ENCODE results near the gene ATP6V1A. TPM values are rescaled to one million over a fixed set of nuclear protein-coding genes. Genes with fewer than 3 reads are reported as not detected.

ATP6V1A gene
- total and polyA plus RNA-seq, 8 donors = 4.3 to 75.6 (median 13.0) TPM

DNA sequence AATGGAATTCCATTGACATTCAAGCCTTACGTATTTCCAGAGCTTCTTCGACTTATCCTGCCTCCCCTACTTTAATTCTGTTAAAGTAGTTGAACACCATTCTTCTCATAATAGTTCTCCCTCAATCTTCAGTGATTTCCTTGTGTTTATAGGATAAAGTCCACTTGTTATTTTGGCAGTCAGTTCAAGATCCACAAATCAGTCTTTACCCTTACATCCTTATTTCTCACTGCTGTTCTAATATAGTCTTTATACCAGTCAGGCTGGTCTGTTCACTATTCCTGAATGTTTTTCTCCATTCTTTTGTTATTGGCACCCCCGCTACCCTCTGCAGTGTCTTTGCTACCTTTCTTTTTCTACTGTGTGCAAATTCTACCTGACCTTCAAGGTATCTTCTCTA, 29.7 kb downstream of the ATP6V1A start:
- Histone ChIP-seq H3K27ac (no peak overlapping the region), H3K4me3 (no peak overlapping the region), H3K4me1 (peaks cover 0 to 28% (median 8%) of the 10 kb centered on the region in 4 donors), H3K36me3 (peaks cover 0 to 25% (median 14%) of the 10 kb centered on the region in 4 donors), H3K27me3 (no peaks in the 10 kb centered on the region), H3K9me3 (no peaks in the 10 kb centered on the region)
- 50 to 69% (median 60%) methylated on average over 3 of the region's 3 CpGs for WGBS, 5 donors
- TF ChIP-seq, protein P1, sequence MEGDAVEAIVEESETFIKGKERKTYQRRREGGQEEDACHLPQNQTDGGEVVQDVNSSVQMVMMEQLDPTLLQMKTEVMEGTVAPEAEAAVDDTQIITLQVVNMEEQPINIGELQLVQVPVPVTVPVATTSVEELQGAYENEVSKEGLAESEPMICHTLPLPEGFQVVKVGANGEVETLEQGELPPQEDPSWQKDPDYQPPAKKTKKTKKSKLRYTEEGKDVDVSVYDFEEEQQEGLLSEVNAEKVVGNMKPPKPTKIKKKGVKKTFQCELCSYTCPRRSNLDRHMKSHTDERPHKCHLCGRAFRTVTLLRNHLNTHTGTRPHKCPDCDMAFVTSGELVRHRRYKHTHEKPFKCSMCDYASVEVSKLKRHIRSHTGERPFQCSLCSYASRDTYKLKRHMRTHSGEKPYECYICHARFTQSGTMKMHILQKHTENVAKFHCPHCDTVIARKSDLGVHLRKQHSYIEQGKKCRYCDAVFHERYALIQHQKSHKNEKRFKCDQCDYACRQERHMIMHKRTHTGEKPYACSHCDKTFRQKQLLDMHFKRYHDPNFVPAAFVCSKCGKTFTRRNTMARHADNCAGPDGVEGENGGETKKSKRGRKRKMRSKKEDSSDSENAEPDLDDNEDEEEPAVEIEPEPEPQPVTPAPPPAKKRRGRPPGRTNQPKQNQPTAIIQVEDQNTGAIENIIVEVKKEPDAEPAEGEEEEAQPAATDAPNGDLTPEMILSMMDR (IDR thresholded peaks at IDR 0.05) = no peak
- TF ChIP-seq POLR2AphosphoS5 (IDR thresholded peaks at IDR 0.05) (no peak), POLR2A (IDR thresholded peaks at IDR 0.05) (no peak), EP300 (IDR thresholded peaks at IDR 0.05) (no peak)
- intact Hi-C loops (cut with DNase I; ENCODE audit: low total_unique reads) = no loop called here
- DNase-seq = no peak

DNA sequence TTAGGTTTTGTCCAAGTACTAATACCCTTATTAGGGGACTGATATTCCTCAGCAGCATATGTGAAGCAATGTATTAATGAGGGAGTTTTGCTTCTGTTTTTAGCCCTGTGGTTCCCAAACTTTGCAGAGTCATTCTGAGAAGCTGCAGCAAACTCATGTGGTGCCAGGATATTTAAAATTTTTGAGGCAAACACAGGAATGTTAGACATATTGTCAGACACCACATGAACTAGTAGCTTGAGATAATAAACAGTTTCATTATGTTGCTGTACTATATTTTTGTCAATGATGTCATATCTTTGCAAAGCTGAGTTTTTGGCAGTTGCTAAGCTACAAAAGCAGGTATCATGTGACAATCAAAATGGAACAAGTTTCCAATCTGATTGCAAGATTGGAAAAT, 36.6 kb downstream of the ATP6V1A start:
- Histone ChIP-seq H3K9me3 (no peaks in the 10 kb centered on the region), H3K4me3 (no peak overlapping the region), H3K27ac (peak overlapping the region in 1 of 5 donors; percentile 20), H3K36me3 (peaks cover 16 to 62% (median 49%) of the 10 kb centered on the region in 4 donors), H3K4me1 (peaks cover 3 to 12% (median 12%) of the 10 kb centered on the region in 4 donors), H3K27me3 (no peaks in the 10 kb centered on the region)
- no peak for TF ChIP-seq POLR2A (IDR thresholded peaks at IDR 0.05)
- no peak for TF ChIP-seq EP300 (IDR thresholded peaks at IDR 0.05)
- TF ChIP-seq POLR2AphosphoS5 (IDR thresholded peaks at IDR 0.05) = no peak
- TF ChIP-seq, protein P1 (IDR thresholded peaks at IDR 0.05) = no peak
- intact Hi-C loops (cut with DNase I; ENCODE audit: low total_unique reads) = no loop called here
- DNase-seq = peak in 1 of 2 donors; percentile 17

DNA sequence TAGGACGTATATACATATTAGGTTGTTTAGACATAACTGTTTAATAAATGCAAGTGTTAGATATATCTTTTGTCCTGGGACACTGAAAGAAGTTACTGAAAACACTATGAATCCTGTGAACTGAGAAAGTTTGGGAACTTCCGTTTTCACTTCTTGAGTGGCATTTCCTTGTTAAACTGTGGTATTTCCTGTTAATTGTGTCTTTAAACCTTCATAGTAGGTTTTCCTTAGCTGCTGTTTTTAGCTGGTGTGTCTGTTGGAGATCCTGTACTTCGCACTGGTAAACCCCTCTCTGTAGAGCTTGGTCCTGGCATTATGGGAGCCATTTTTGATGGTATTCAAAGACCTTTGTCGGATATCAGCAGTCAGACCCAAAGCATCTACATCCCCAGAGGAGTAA, 37.1 kb downstream of the ATP6V1A start:
- 63 to 85% (median 80%) methylated on average over 4 of the region's 4 CpGs for WGBS, 5 donors
- DNase-seq = no peak
- TF ChIP-seq, protein P1 (IDR thresholded peaks at IDR 0.05) = no peak
- TF ChIP-seq EP300 (IDR thresholded peaks at IDR 0.05) (no peak), POLR2AphosphoS5 (IDR thresholded peaks at IDR 0.05) (no peak), POLR2A (IDR thresholded peaks at IDR 0.05) (no peak)
- peaks cover 3 to 12% (median 12%) of the 10 kb centered on the region in 4 donors for H3K4me1 ChIP-seq
- peaks cover 21 to 67% (median 54%) of the 10 kb centered on the region in 4 donors for H3K36me3 ChIP-seq
- no peak overlapping the region for H3K4me3 ChIP-seq
- H3K27ac ChIP-seq = peak overlapping the region in 1 of 5 donors; percentile 42
- no peaks in the 10 kb centered on the region for H3K9me3 ChIP-seq
- intact Hi-C loops (cut with DNase I; ENCODE audit: low total_unique reads) = no loop called here
- no peaks in the 10 kb centered on the region for H3K27me3 ChIP-seq

DNA sequence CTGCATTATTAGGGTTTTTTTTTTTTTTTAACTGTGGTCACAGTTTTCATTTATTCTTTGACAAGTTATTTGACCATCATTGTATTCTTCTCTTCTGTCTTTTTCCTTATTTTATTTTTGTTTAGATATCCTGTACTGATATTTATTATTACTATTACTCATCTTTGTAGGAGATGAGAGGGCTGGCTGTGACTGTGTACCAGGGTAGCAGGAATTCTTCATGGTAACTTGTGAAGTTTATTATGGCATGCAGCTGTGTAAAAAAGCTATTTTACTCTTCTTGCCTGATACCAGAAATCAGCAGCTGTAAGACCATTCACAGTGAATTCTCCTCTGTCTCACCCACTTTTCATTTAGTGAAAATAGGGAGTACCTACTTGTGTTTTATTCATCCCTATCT, 44.5 kb downstream of the ATP6V1A start:
- H3K27ac ChIP-seq = no peak overlapping the region
- no peak for DNase-seq
- TF ChIP-seq, protein P1 (IDR thresholded peaks at IDR 0.05) = no peak
- TF ChIP-seq POLR2A (IDR thresholded peaks at IDR 0.05) (no peak), EP300 (IDR thresholded peaks at IDR 0.05) (no peak), POLR2AphosphoS5 (IDR thresholded peaks at IDR 0.05) (no peak)
- H3K9me3 ChIP-seq = no peaks in the 10 kb centered on the region
- H3K27me3 ChIP-seq = no peaks in the 10 kb centered on the region
- no peak overlapping the region for H3K4me3 ChIP-seq
- no peaks in the 10 kb centered on the region for H3K4me1 ChIP-seq
- peaks cover 32 to 94% (median 82%) of the 10 kb centered on the region in 4 donors for H3K36me3 ChIP-seq
- intact Hi-C loops (cut with DNase I; ENCODE audit: low total_unique reads) = no loop called here
